Muscle of back (tissue), 11 donors: Measurements from ENCODE around the gene SLC24A3. TPM values are rescaled to one million over a fixed set of nuclear protein-coding genes. Genes with fewer than 3 reads are reported as not detected.

Source experiments
- DNase-seq, 3 donors: peaks; one replicate each; pipeline versions ENCODE4 v3.0.0 to v3.0.0-alpha.2; 2013
- polyA plus RNA-seq, 10 donors: library from polyadenylated mRNA; unstranded; fragments of 120-200 nt; gene quantifications; one replicate each; pipeline ENCODE4 v1.2.1, GENCODE V29; 2013; ENCODE audit not compliant: insufficient read length in 10 of 10

The SLC24A3 gene
- polyA plus RNA-seq, 10 donors: 12.6 to 30.1 (median 19.5) TPM

- no peak for DNase-seq
Observed at GRCh38 chr20:19269737-19270340, 57.4 kb downstream of the SLC24A3 start.

- DNase-seq: no peak
Observed at GRCh38 chr20:19271879-19272651, 59.6 kb downstream of the SLC24A3 start.

DNA sequence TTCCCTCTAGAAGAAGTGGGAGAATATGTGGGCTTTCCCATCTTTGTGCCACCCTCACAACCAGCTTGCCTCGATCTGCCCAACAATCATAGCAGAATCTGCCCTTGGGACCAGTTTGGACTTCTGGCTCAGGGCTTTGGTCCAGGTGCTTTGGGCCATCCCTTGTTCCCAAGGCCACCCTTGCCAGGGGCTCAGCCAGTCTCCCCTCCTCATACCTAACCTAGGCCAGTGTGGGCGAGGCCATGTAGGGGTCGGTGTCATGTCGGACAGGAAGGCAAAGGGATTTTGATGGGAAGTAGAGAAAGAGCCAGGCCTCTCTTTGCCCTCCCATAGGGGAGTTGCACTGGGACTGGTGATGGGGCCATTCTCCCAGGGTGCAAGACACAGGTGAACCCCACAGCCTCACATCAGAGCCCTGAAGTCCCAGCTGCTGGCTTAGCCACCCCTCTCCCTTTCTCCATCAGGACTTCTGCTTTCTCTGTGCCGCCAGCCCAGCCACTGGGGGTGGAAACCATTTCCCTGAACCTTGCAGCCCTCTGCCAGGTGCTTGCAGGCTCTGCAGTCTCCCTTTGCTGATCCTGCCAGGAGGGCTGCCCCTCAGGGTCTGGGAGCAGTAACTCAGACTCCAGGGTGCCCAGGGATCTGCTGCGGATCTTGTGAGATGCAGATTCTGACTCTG lies 60.7 kb downstream of the SLC24A3 start:
- no peak for DNase-seq

DNA sequence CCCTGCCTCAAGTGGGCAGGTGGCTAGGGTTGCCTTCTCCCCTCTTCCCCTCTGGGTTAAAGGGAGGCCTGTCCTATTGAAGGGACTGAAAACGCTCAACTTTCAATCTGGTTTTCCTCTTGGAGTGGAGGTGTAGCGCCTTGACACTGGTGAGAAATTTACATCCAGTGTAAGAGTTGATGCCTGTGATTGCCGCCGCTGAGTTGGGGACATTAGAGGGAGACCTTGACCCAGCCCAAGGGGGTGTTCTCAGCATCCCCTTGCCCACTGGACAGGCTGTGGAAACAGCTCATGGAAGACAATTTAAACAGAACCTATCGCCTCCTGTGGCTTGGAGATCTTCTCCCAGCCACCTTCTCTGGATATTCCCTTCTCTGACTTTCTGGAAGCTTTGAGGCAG lies 61.6 kb downstream of the SLC24A3 start:
- DNase-seq: no peak

DNA sequence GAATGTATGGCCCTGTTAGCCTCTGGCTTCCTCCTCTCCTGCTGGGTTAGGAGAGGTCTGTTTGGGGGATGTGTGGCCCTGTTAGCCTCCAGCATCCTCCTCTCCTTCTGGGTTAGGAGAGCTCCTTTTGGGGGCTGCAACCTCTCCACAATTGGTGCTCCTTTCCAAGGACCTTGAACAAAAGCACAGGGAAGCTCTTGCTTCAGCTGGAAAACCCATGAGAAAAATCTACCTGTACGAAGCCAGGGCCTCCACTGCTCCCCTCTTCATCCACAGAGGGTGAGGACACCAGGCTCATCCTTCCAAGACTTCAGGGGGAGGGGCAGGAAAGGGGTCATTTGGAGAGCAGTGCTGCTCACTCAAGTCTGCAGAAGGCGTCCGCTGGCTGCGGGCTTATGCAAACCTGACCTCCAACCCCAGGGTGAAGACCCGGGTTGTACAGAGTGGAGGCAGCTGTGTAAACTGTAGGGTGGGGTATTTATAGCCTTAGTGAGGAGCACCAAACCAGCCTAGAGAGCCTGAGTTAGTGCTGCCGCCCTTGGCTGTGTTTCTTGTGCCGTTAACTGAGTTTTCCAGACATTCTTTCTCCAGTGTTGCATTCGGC lies 62.1 kb downstream of the SLC24A3 start:
- DNase-seq: peak in 2 of 3 donors; percentile 38 to 65

DNA sequence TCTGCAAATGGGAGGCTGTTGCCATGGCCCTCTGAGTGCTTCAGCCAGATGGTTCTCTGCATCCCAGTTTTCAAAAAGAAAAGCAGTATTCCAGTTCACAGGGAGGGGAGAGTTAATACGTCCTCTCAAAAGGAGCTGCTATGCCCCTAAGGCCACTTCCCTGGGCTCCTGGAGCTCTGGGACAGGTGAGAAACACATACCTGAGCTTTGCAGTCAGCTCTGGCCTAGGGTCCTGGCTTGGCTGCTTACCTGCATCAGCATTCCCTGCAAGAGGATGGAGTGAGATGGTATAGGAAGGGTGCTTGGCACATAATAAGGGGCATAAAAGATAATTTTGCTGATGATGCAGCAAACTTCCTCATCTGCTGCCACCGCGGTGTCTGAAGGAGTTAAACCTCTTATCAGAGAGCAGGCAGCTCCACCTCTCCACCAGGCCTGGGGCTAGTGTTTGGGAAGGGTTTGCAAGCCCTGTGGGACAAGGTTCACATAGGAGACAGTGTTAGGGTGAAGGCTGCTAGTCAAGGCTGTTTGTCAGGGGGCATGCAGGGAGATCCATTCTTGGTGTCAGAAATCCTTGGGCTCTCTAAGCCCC lies 62.7 kb downstream of the SLC24A3 start:
- DNase-seq: no peak

DNA sequence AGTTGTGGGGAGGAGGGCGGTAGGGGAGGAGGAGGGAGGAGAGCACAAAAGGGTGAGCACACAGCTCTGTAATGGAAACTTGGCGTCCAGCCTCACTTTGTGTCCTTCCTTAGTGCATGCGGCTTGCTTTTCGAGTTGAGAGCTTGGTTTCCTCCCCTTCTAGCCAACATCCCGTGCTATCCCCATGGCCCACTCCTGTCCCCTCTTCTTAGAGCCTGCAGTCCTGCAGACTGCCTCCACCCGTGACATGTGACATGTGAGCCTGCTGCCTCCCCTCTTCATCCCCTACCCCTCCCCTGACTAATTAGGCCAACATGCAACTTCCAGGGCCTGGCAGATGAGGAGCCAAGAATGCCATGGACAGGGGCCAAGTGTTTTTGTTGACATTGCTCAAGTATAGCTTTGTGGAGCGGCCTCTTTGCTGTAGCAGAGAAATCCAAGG lies 63.2 kb downstream of the SLC24A3 start:
- peak; percentile 80 to 94 (median 85) for DNase-seq

DNA sequence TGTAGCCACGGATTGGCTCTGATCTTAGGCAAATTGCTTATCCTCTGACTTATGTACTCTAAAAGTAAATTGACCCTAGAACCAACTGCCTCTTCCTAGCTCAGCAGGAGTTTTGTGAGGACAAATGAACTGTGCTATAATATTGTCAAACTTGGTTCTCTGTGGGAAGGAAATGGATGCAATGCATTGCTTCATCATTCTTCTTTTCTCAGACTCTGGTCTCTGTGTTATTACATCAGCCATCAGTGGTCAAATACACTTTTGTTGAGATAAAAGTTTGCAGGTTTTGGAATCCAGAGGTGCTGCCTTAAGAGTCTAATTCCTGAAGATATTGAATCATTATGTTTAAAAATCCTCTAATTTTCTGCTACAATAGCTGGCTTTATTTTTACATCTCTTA lies 64.9 kb downstream of the SLC24A3 start:
- peak in 1 of 3 donors; percentile 33 for DNase-seq

DNA sequence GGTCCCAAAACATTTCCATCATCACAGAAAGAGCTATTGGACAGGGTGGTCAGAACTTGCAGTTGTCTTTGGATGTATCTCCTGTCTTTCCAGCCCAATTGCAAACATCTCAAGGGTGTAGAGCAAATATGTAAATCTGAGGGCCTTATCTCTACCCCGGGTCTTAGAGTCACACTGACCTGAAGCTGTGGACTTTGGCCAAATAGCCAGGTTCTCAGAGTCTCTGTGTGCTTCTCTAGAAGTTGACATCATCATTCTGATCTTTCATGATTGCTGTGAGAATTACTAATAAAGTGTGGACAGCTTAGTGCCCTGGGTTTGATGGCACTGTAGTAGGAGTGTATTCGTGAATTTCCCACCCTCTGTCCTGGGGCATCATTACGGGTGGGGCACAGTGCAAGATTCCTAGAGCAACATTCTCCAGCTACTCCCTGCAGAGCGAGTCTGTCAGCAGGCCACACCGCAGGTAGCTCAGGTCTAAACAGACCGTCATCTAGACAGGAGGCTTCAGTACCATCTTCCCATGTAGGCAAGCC lies 71.1 kb downstream of the SLC24A3 start:
- DNase-seq: no peak

DNA sequence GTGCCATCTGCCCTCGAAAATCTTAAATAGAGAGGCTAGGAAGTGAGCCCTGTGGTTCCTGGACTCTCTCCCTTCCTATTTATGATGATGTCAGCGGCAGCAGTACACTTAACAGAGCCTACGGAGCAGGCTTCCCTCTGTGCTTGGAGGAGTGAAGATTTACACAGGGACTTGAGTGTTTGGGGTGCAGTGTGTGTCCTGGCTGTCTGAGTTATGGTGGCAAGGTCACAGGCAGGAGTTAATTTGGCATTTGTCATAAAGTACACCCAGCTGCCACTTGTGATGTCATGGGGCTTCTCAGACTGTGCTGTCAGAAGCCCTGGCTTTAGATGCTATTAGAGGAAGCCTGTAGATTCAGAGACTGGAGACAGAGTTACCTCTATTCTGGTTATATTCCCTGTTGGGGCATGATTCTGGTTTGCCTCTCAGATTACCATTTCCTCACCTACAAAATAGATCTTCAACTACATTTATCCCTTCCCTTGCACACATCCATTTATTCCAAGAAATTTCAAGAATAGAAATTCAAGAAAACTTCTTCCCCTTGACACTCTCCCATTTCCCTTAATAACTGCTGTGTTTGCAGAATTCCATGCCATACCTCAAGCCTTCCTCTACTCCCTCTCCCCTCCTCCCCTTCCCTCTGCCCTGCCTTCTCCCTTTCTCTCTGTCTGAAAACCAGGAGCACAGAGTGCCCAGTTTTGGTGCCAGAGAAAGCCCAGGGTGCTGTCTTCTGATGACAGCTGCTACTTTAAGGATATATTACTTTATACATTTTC lies 72.1 kb downstream of the SLC24A3 start:
- DNase-seq: peak in 1 of 3 donors; percentile 17

DNA sequence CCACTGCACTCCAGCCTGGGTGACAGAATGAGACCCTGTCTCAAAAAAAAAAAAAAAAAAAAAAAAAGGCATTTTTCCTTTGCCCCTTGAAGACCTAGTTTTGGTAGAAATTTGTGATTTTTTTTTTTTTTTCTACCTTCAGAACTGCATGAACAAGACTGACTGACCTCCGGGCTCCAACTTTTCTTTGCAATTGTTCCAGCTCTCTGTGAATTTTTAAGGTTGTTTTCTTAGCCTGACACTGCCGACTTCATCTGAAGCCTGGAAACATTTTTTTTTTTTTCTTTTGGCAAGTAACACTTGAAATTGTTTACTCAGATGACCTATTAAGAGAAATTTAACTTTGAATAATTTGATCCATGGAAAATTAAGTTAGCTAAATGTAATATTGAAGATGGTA lies 73.0 kb downstream of the SLC24A3 start:
- DNase-seq: no peak

- no peak for DNase-seq
Observed at GRCh38 chr20:19288061-19288460, 75.6 kb downstream of the SLC24A3 start.

GRCh38 chr20:19288636-19289035 lies 76.2 kb downstream of the SLC24A3 start:
- DNase-seq: no peak

- no peak for DNase-seq
Observed at GRCh38 chr20:19289451-19289850, 77.0 kb downstream of the SLC24A3 start.

GRCh38 chr20:19291024-19291817 lies 78.8 kb downstream of the SLC24A3 start:
- DNase-seq: no peak

- DNase-seq: no peak
Observed at GRCh38 chr20:19291818-19292132, 79.3 kb downstream of the SLC24A3 start.

DNA sequence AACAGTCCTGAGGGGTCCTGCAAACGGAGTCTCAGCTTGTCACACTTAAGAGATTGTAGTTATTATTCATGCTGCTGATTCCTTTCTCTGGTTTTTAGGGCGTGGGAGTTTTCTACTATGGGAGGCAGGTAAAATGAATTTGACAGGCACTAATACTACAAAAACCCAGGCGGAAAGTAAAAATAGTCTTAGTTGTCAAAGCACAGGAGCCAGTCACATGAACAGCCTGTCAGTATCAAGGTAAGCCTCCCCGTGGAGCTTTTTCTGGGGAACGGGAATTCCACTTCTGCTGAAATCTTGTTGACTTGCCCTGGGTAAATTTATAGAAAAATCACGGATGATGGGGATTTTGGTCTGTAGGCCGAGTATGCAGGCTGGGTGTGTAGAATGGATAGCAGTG lies 79.8 kb downstream of the SLC24A3 start:
- DNase-seq: no peak

DNA sequence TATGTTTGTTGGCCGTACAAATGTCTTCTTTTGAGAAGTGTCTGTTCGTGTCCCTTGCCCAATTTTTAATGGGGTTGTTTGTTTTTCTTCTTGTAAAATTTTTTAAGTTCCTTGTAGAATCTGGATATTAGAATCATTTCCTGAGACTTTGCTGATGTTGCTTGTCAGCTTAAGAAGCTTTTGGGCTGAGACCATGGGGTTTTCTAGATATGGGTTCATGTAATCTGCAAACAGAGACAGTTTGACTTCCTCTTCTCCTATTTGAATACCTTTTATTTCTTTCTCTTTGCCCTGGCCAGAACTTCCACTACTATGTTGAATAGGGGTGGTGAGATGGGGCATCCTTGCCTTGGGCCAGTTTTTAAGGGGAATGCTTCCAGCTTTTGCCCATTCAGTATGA lies 82.6 kb downstream of the SLC24A3 start:
- DNase-seq: no peak

GRCh38 chr20:19298652-19299051 lies 86.2 kb downstream of the SLC24A3 start:
- DNase-seq: no peak

DNA sequence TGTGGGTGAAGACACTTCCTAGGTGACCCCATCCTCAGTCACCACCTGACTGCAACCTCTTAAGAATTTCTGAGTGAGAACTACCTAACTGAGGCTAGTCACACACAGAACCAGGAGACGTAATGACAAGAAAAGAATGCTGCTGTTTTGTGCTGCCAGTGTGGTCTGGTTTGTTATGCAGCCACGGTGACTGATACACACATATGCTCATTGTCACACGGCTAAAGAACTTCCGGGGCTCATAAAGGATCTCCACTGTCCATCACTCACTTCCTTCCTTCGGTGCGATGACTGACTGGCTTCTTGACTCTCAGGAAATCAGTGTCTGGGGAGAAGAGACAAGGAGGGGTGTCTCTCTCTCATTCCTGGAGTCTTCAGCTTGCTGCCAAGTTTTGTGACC lies 88.0 kb downstream of the SLC24A3 start:
- no peak for DNase-seq
